GM19238 (cell line): ENCODE results near the gene SFMBT1.
A peak's percentile ranks its signal among the peaks of the same experiment; 100 is the strongest.

ENCODE experiments used
- DNase-seq: peaks from one replicate; pipeline ENCODE4 v3.0.0; 2011; ENCODE audit warnings: low spot score; ENCODE audit not compliant: insufficient read length

The SFMBT1 gene

GRCh38 chr3:52925405-52926313, 120.2 kb downstream of the SFMBT1 start:
- no peak for DNase-seq

GRCh38 chr3:52923963-52924362, 121.9 kb downstream of the SFMBT1 start:
- DNase-seq: no peak

- no peak for DNase-seq
These were observed 125.0 kb downstream of the SFMBT1 start for GRCh38 chr3:52920841-52921240.

- no peak for DNase-seq
These were observed 128.8 kb downstream of the SFMBT1 start for GRCh38 chr3:52917044-52917443.

- no peak for DNase-seq
These were observed 130.6 kb downstream of the SFMBT1 start for GRCh38 chr3:52915294-52915693.

DNA sequence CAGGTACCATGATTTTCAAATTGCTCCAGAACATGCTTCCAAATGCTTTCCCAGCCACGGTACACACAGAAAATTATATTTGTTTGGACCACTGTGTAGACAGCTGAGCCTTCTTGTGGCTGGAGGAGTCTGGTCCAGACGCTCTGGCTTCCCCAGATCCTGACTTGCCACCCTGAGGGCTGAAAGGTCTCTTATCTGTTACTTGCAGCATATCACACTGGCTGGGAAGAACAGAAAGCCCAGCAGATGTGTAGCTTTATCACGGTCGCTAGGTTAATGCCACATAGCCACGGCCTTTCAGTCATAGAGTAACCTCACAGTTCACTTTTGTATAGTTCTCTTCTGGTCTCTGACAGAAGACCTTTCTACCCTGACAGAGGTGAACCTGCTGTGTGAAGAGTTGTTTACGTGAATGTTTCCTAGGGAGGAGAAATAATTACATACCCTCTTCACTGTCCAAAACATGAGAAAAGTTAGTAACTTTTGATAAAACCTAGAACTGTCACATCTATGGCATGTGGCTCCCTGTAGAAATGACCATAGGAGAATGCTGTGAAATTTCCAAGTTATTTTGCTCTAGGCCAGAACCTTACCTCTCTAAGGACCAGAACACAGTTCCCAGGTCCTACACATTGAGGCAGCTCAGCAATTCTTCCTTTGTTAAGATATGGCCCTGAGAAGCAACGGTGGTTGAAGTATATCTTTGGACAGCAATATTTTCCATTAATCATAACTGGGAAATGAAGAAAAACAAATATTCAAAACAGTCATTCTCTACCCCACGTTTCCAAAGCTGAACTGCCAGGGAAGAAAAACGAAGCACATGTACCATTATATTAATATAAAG, 132.8 kb downstream of the SFMBT1 start:
- DNase-seq: no peak

GRCh38 chr3:52910823-52911222, 135.1 kb downstream of the SFMBT1 start:
- DNase-seq: no peak

- no peak for DNase-seq
These were observed 138.4 kb downstream of the SFMBT1 start for GRCh38 chr3:52907497-52907896.

GRCh38 chr3:52904552-52904951, 141.3 kb downstream of the SFMBT1 start:
- no peak for DNase-seq

GRCh38 chr3:52904000-52904399, 141.9 kb downstream of the SFMBT1 start:
- no peak for DNase-seq

- DNase-seq: peak; percentile 93
These were observed 148.4 kb downstream of the SFMBT1 start, which contains the start of gene STIMATE for GRCh38 chr3:52897130-52898122. Gene STIMATE, minus strand, starts transcription at chr3:52897548. Its CDS starts 98 bp downstream, at chr3:52897450.

GRCh38 chr3:52896613-52897012, 149.3 kb downstream of the SFMBT1 start:
- peak; percentile 34 for DNase-seq

DNA sequence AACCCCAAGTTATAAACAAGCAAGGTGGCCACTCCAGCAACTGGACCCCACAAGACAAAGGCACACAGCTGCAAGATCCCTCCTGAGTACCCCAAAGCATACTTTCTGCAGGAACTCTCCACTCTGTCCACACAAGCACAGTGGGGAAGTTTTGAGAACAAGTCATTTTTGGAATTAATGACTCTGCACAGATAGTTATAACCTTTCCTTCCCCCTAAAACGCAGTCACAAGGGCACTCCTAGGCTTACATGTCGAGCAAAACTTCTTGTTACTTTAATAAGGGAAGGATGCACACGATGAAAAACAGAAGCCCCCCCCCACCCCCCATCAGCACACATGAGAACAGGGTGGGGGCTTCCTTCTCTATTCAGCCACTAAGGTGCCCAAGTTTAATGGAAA, 149.7 kb downstream of the SFMBT1 start:
- DNase-seq: no peak

GRCh38 chr3:52895418-52895817, 150.5 kb downstream of the SFMBT1 start:
- DNase-seq: no peak

DNA sequence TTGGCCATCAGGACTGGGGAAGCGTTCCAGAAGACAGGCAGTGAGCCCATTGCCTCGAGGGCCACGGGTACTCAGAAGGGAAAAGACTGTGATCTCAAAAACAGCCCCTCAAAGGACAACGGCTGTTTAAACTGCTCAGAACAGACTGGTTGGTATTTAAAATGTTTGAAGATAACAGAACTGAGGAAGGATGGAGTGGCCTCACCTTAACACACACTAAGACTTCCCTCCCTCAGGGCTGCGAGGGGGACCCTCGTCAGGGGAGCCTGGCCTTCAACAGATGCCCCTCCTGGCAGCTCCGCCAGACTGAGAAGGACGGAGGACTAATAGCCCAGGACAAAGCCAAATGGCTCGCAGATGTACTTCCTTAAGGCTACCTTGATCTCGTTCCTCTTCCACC, 151.1 kb downstream of the SFMBT1 start:
- no peak for DNase-seq

GRCh38 chr3:52893723-52894122, 152.2 kb downstream of the SFMBT1 start:
- DNase-seq: no peak

DNA sequence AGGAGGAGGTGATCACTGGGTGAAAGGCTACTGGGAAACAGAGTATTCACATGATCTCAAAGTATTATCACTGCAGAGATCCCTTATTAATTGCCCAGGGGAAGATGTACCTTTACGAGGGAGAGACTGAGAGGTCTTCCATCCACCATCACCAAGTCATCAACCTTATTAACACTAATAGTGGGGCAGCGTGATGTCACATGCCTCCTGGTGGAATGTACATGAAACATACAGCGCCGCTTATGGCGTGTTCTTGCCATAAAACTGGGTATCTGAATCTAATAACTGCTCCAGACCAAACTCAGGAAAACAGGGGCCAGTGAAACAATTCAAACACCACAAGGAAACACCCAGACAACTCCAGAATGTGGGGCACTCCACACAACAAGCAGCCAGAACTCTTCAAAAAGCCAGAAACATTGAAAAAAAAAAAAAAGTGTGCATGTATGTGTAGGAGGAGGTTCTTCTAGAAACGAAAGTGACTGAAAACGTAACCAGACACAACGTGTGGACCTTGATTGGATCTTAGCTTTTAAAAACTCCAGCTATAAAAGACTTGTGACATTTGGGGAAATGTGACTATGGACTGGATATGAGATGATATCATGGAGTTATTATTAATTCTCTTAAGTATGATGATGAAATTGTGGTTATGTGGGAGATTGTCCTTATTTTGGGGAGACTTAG, 153.1 kb downstream of the SFMBT1 start:
- DNase-seq: no peak

- DNase-seq: no peak
These were observed 153.6 kb downstream of the SFMBT1 start for GRCh38 chr3:52892290-52892624.

DNA sequence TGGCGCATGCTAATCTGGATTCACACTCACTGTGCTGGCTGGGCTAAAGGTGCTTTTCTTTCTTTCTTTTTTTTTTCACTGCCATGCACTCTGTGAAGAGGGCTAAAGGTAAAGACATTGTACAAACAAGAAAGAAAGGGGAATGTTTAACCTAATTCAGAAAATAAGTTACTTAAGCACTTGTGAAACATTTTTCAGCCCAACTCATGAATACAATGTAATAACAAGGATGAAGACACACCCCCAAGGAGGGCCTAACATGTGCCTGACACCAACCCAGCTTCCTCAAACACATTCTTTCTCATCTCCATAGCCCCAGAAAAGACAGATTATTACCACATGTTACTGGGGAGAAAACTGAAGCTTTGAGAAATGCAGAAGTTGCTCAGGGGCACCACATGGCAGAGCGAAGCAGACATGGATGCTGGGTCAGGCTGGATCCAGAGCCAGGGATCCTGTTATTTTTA, 154.2 kb downstream of the SFMBT1 start:
- DNase-seq: no peak

DNA sequence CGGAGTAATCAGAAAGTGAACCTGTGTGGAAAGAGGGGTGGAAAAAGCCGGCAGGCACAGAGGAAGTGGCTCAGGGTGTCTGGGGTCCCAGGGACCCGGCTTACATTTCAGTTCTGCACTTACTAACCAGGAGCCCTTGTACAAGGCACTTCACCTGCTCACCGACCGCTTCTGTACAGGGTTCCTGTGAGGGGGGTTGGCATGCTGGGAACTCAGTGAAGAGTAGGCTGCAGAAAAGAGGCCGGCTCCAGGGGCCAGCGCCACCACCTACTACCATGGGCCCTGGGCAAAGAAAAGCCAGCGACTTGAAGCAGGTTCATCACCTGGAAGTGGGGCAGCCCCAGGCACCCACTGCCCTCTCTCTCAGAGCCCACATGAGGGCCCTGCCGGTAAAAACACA, 154.7 kb downstream of the SFMBT1 start:
- no peak for DNase-seq
